ENCODE results near the gene SNRNP35. TPM values are rescaled to one million over a fixed set of nuclear protein-coding genes. Genes with fewer than 3 reads are reported as not detected.

Gene SNRNP35
- total and polyA plus RNA-seq, 2 donors (not counting 1 experiment from before 2014, with no cell fraction given), result 33.8 to 57.8 TPM

DNA sequence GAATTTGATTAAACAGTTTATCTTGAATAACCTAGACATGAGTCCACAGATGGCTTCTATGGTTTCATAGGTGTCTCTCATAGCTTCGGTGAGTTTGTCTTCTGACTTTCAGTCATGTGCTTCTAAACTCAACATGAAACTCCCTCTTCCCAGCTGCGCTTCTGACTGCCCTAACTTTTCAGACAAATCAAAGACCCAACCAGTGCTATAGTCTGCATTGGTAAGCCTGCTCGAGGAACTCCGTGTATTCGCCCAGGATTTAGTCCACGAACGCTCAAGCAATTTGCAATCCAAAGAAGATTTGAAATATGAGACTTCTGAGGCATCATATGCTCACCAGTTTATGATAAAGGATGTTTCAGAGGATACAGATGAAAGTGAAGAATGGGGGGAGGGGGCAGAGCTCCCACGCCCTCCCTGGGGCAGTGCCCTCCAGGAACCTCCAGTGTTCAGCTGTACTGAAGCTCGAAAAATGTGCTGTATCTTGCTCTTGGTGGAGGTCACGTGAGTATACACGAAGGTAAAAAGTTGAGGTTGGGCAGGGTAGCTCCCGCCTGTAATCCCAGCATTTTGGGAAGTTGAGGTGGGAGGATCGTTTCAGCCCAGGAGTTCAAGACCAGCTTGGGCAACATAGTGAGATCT lies 16.3 kb upstream of the SNRNP35 start:
- no peak overlapping the region for H3K4me3 ChIP-seq (ENCODE audit: control extremely low read depth in 1 of 5, extremely low read depth in 1 of 5, insufficient read depth in 1 of 5, low read depth in 2 of 5, low read length in 4 of 5)
- peaks cover 6% of the 10 kb centered on the region for H3K79me2 ChIP-seq (ENCODE audit: control insufficient read depth, insufficient read depth, low read length)
- no peak overlapping the region for H2AFZ ChIP-seq (ENCODE audit: insufficient read depth, low read depth, low read length, poor library complexity, severe bottlenecking)
- intact Hi-C loops (cut with micrococcal nuclease), result no loop called here
- no peaks in the 10 kb centered on the region for H4K20me1 ChIP-seq (ENCODE audit: control insufficient read depth, insufficient read depth, low read length, poor library complexity, severe bottlenecking)
- no peaks in the 10 kb centered on the region for H3K9me3 ChIP-seq (ENCODE audit: control extremely low read depth in 1 of 3, control insufficient read depth in 2 of 3, insufficient read depth in 1 of 3, low read length in 2 of 3)
- Mint-ChIP-seq H3K4me1 (peaks cover 48% of the 10 kb centered on the region), H3K4me3 (peak overlapping the region; percentile 26), H3K27me3 (no peaks in the 10 kb centered on the region), H3K9me3 (ENCODE audit: insufficient read depth) (no peaks in the 10 kb centered on the region), H3K27ac (peak overlapping the region; percentile 57)
- CTCF ChIA-PET, result interaction anchor here (0.7 to 1.2 kb wide), 3 partner anchors 15 to 27 kb away, joined by 3 read pairs; partner anchors contain the start of gene SNRNP35
- 83% methylated on average over 9 of the region's 13 CpGs for WGBS (ENCODE audit: insufficient coverage)
- no peak overlapping the region for H3K27ac ChIP-seq (ENCODE audit: low read length in 2 of 2)
- POLR2A ChIA-PET, result interaction anchor here (0.5 to 0.9 kb wide), 3 partner anchors 11 to 276 kb away, joined by 3 to 5 read pairs (median 3); partner anchors contain the start of gene KMT5A
- no peaks in the 10 kb centered on the region for H3K27me3 ChIP-seq (replicated peaks in 1 of 4; ENCODE audit: control extremely low read depth in 1 of 4, control insufficient read depth in 3 of 4, insufficient read depth in 4 of 4, low read length in 3 of 4)
- ATAC-seq (ENCODE audit: low read depth) (no peak), DNase-seq (no peak)
- no peak overlapping the region for H3K9ac ChIP-seq (ENCODE audit: low read length)
- no peaks in the 10 kb centered on the region for H3K36me3 ChIP-seq (replicated peaks in 1 of 2; ENCODE audit: control extremely low read depth in 1 of 2, control insufficient read depth in 1 of 2, extremely low read depth in 1 of 2, insufficient read depth in 2 of 2, low read length in 1 of 2)
- H3K4me1 ChIP-seq (ENCODE audit: control insufficient read depth in 2 of 2, insufficient read depth in 2 of 2, low read length in 2 of 2), result peaks cover 21 to 43% of the 10 kb centered on the region in 2 donors
- TF ChIP-seq, protein P1, sequence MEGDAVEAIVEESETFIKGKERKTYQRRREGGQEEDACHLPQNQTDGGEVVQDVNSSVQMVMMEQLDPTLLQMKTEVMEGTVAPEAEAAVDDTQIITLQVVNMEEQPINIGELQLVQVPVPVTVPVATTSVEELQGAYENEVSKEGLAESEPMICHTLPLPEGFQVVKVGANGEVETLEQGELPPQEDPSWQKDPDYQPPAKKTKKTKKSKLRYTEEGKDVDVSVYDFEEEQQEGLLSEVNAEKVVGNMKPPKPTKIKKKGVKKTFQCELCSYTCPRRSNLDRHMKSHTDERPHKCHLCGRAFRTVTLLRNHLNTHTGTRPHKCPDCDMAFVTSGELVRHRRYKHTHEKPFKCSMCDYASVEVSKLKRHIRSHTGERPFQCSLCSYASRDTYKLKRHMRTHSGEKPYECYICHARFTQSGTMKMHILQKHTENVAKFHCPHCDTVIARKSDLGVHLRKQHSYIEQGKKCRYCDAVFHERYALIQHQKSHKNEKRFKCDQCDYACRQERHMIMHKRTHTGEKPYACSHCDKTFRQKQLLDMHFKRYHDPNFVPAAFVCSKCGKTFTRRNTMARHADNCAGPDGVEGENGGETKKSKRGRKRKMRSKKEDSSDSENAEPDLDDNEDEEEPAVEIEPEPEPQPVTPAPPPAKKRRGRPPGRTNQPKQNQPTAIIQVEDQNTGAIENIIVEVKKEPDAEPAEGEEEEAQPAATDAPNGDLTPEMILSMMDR (IDR thresholded peaks at IDR 0.05), result no peak
- no peak for TF ChIP-seq EZH2 (IDR thresholded peaks at IDR 0.05; ENCODE audit: borderline replicate concordance, insufficient read depth, low read depth, low read length, poor library complexity, severe bottlenecking)
- no peak overlapping the region for H3K4me2 ChIP-seq (replicated peaks; ENCODE audit: low read depth, low read length, poor library complexity, severe bottlenecking)

DNA sequence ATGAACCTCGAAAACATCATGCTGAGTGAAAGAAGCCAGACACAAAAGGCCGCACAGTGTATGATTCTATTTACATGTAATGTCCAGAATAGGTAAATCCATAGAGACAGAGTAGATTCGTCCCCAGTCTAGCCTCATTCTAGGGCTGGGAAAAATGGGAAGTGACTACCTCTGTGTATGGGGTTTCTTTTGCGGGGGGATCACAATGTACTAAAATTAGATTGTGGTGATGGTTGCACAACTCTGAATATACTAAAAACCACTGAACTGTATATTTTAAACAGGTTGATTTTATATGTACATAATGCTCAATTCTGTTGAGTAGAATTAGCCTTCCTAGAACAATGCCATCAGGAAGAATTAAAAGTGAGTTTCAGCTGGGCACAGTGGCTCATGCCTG lies 15.2 kb upstream of the SNRNP35 start:
- WGBS (ENCODE audit: insufficient coverage), result 20% methylated on average over 2 of the region's 4 CpGs
- peaks cover 23 to 47% of the 10 kb centered on the region in 2 donors for H3K4me1 ChIP-seq (ENCODE audit: control insufficient read depth in 2 of 2, insufficient read depth in 2 of 2, low read length in 2 of 2)
- no peak for ATAC-seq (ENCODE audit: low read depth)
- peak overlapping the region; percentile 54 for H3K4me3 Mint-ChIP-seq
- ChIA-PET POLR2A (no interaction called here), CTCF (interaction anchor here (0.6 kb wide), 1 partner anchor 10 kb away, joined by 5 read pairs; no protein-coding TSS in a partner anchor)
- no peaks in the 10 kb centered on the region for H3K36me3 ChIP-seq (replicated peaks in 1 of 2; ENCODE audit: control extremely low read depth in 1 of 2, control insufficient read depth in 1 of 2, extremely low read depth in 1 of 2, insufficient read depth in 2 of 2, low read length in 1 of 2)
- DNase-seq, result no peak
- no peaks in the 10 kb centered on the region for H3K27me3 Mint-ChIP-seq
- H3K79me2 ChIP-seq (ENCODE audit: control insufficient read depth, insufficient read depth, low read length), result no peaks in the 10 kb centered on the region
- no peak for TF ChIP-seq EZH2 (IDR thresholded peaks at IDR 0.05; ENCODE audit: borderline replicate concordance, insufficient read depth, low read depth, low read length, poor library complexity, severe bottlenecking)
- TF ChIP-seq, protein P1 (IDR thresholded peaks at IDR 0.05), result no peak
- no peak overlapping the region for H3K4me2 ChIP-seq (replicated peaks; ENCODE audit: low read depth, low read length, poor library complexity, severe bottlenecking)
- no peaks in the 10 kb centered on the region for H3K27me3 ChIP-seq (replicated peaks in 1 of 4; ENCODE audit: control extremely low read depth in 1 of 4, control insufficient read depth in 3 of 4, insufficient read depth in 4 of 4, low read length in 3 of 4)
- H3K9me3 Mint-ChIP-seq (ENCODE audit: insufficient read depth), result no peaks in the 10 kb centered on the region
- peaks cover 41% of the 10 kb centered on the region for H3K4me1 Mint-ChIP-seq
- no peaks in the 10 kb centered on the region for H3K9me3 ChIP-seq (ENCODE audit: control extremely low read depth in 1 of 3, control insufficient read depth in 2 of 3, insufficient read depth in 1 of 3, low read length in 2 of 3)
- peak overlapping the region; percentile 24 for H3K27ac Mint-ChIP-seq
- no peak overlapping the region for H3K9ac ChIP-seq (ENCODE audit: low read length)
- intact Hi-C loops (cut with micrococcal nuclease), result no loop called here
- H2AFZ ChIP-seq (ENCODE audit: insufficient read depth, low read depth, low read length, poor library complexity, severe bottlenecking), result no peak overlapping the region
- H3K4me3 ChIP-seq (ENCODE audit: control extremely low read depth in 1 of 5, extremely low read depth in 1 of 5, insufficient read depth in 1 of 5, low read depth in 2 of 5, low read length in 4 of 5), result no peak overlapping the region
- no peak overlapping the region for H3K27ac ChIP-seq (ENCODE audit: low read length in 2 of 2)
- H4K20me1 ChIP-seq (ENCODE audit: control insufficient read depth, insufficient read depth, low read length, poor library complexity, severe bottlenecking), result no peaks in the 10 kb centered on the region
